ENCODE data around the gene CNNM2. TPM values are rescaled to one million over a fixed set of nuclear protein-coding genes. Genes with fewer than 3 reads are reported as not detected.

The CNNM2 gene
- total and polyA plus RNA-seq, 8 donors = 6.0 to 10.3 (median 8.3) TPM

- H3K36me3 ChIP-seq = peaks cover 0 to 19% of the 10 kb centered on the region in 2 donors
- no peak for DNase-seq
These were observed 158.9 kb downstream of the CNNM2 start for GRCh38 chr10:103077020-103077419.

DNA sequence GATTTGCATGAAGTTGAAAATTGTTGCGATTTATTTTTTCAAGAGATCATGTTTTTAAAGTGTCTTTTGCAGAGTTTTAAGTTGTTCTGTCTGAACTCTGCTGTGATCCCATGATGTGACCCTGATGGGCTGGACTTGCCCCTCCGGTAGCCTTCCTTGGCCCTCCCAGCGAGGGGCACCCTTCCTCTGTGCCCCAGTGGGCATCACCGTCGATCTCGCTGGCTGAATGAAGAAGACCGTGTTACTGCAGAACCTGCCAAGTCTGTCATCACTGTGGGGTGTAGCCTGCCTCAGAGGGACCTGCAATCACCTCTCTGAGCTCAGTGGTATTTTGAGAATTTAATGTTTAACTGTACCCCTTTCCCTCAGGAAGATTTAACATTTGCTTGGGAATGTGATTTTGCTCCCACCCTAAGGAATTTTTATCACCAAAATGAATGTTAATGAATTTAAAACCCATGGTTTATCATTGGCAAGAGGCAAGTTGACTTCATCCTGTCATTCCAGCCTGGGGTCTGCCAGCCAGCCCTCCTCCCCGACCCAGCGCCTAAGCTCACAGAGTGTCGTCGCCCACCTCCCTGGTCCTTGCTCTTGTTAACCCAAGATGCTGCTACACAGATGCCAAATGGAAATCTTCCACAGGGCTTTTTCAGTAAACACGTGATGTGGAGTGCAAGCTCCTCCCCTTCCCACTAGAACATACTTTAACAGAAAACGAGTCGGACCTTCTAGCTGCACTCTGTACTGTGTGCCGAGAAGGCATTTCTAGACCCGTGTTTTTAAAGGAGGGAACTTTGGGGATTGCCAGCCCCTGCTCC, 159.6 kb downstream of the CNNM2 start:
- no peak for ATAC-seq
- no peak for DNase-seq
- Histone ChIP-seq H3K4me3 (no peak overlapping the region), H3K27me3 (no peaks in the 10 kb centered on the region), H3K27ac (no peak overlapping the region), H3K9me3 (no peaks in the 10 kb centered on the region), H3K36me3 (peaks cover 0 to 21% of the 10 kb centered on the region in 2 donors), H3K4me1 (no peaks in the 10 kb centered on the region)
- TF ChIP-seq CTCF (IDR thresholded peaks at IDR 0.05) = no peak
- intact Hi-C loops (cut with DNase I) = no loop called here

More at GRCh38 chr10:103077020-103077419, 158.9 kb downstream of the CNNM2 start:
- intact Hi-C loops (cut with DNase I) = no loop called here
- no peaks in the 10 kb centered on the region for H3K9me3 ChIP-seq
- H3K27ac ChIP-seq = no peak overlapping the region
- no peaks in the 10 kb centered on the region for H3K4me1 ChIP-seq
- no peak for ATAC-seq
- no peaks in the 10 kb centered on the region for H3K27me3 ChIP-seq
- no peak for TF ChIP-seq CTCF (IDR thresholded peaks at IDR 0.05)
- no peak overlapping the region for H3K4me3 ChIP-seq

DNA sequence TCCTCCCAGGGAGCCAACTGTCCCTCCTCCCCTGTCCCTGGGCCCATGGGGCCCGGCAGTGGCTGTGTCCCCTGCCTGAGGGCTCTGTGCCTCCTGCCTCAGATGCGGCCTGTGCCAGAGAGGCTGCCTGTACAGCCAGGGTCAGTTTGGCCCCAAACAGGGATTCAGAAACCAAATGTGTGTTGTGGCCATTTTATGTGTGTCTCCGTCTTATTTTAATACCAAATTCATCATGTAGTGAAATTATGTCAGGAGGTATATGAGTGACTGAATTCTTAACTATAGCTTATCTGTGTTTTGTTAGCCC, 160.2 kb downstream of the CNNM2 start:
- Histone ChIP-seq H3K27ac (no peak overlapping the region), H3K9me3 (no peaks in the 10 kb centered on the region), H3K36me3 (peaks cover 0 to 26% of the 10 kb centered on the region in 2 donors), H3K4me1 (no peaks in the 10 kb centered on the region), H3K27me3 (no peaks in the 10 kb centered on the region), H3K4me3 (no peak overlapping the region)
- ATAC-seq = no peak
- intact Hi-C loops (cut with DNase I) = no loop called here
- no peak for DNase-seq
- TF ChIP-seq CTCF (IDR thresholded peaks at IDR 0.05) = no peak

DNA sequence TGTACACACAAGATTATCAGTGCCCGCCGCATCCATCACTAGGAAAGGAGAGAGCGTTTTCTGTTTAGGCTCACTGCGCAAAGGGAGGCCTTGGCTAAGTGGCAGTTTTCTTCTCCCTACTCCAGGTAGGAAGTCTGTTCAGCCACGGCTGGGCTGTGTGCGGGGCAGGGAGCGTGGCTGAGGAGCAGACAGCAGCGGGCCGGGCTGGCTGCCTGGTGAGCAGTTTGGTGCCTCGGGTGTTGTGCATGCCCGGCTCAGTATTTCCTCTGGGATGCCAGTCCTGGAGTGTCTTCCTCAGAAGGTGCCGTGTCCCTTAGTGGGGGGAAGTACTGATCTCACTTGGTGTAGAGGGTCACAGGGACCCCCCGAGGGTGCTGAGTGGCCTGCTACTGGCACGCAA, 160.6 kb downstream of the CNNM2 start:
- no peak for DNase-seq
- Histone ChIP-seq H3K9me3 (no peaks in the 10 kb centered on the region), H3K4me3 (no peak overlapping the region), H3K4me1 (no peaks in the 10 kb centered on the region), H3K27me3 (no peaks in the 10 kb centered on the region), H3K36me3 (peaks cover 0 to 30% of the 10 kb centered on the region in 2 donors), H3K27ac (no peak overlapping the region)
- no peak for ATAC-seq
- TF ChIP-seq CTCF (IDR thresholded peaks at IDR 0.05) = no peak
- intact Hi-C loops (cut with DNase I) = no loop called here

GRCh38 chr10:103079100-103079499, 161.0 kb downstream of the CNNM2 start:
- DNase-seq (no peak), ATAC-seq (no peak)
- no peaks in the 10 kb centered on the region for H3K27me3 ChIP-seq
- no peak overlapping the region for H3K27ac ChIP-seq
- TF ChIP-seq CTCF (IDR thresholded peaks at IDR 0.05) = no peak
- intact Hi-C loops (cut with DNase I) = no loop called here
- no peaks in the 10 kb centered on the region for H3K9me3 ChIP-seq
- H3K4me3 ChIP-seq = no peak overlapping the region
- H3K36me3 ChIP-seq = peaks cover 0 to 35% of the 10 kb centered on the region in 2 donors
- no peaks in the 10 kb centered on the region for H3K4me1 ChIP-seq
